GM19372 (cell line): ENCODE measurements around the gene B3GALT5.

ENCODE experiments used
- ATAC-seq: cut with Tn5 transposase; IDR thresholded peaks from one replicate; pipeline ENCODE4 v1.9.1; 2021; ENCODE audit warnings: mild to moderate bottlenecking, low read depth, moderate library complexity; ENCODE audit not compliant: unreplicated experiment

B3GALT5 gene

DNA sequence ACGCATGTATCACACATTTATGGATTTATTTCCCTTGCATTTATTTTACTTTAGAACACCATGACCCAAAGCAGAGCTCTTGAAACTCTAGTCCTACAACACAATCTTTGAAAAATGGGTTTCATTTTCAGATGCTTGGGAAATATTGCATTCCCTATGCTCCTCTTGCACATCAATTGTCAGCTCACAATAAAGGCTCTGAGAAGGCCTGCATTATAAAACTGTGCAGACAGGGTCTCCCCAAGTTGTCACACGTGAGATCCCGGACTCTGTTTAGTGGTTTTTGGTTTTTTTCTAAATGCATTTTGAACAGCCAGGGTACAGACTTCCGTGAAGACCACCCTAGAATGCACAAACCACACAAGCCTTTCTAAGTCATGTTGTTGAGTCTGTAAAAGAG, 9.9 kb upstream of the B3GALT5 start:
- ATAC-seq: no peak

DNA sequence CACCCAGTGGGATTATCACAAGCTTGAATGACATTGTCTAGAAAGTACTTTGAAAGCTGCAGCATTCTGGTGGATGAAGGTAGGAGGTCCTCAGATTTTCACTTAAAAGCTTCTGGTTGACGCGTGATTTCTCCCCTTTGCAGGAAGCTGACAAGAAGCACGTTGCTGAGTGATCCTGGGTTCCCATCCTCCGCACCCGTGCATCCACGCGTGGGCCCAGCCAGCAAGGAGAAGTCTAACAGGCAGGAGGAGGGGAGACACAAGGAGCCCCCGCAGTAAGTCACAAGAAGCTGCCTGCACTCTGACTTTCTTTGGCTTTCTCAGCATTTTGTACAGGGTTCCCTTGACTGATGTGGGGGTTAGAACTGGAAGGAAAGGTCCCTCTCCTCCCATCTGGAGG, 7.8 kb upstream of the B3GALT5 start:
- no peak for ATAC-seq

DNA sequence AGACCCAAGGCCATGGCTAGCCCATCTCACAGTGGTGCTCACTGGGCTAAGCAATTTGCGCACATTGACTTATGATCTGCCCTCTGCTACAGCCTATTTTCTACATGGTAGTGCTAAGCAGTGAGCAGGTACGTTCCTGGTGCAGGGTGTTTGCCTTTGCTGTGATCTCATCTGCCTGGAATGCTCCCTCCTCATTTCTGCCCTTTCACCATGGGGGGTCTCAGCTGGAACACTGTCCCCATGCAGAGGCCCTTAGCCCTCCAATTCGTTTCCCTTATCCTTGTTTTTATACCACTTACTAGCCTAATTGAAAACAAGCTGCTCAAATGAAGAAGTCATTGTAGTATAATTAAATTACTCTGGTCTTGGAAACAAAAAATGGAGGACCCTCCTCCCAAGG, 2.0 kb upstream of the B3GALT5 start:
- ATAC-seq: no peak

DNA sequence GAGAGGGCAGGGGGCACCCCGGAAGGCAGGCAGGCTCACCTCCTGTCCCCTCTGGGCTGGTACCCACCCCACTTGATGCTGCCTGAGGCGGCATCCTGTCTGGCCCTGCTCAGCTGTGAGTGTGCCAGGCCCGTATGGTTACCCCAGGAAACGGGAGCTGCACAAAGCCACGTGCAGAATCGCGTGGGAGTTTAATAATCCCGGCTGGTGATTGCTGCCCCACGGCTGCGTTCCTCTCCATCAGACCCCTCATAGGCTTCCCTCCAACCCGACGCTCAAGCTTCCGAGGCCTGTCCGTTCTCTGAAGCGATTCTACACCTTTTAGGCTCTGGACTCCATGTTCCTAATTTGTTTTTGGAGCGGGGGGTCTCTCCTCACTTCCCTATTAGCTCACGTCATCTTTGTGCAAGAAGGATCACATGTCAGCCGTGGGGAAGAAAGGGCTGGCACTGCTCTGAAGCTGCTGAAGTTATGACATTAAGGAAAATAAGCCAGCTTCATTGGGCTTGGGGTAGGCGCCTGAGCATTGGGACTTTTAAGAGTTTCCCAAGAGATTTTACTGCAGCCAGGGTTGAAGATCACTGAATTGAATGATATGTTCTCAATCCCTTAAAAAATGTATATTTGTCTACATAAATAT, 1.1 kb upstream of the B3GALT5 start:
- ATAC-seq: no peak

DNA sequence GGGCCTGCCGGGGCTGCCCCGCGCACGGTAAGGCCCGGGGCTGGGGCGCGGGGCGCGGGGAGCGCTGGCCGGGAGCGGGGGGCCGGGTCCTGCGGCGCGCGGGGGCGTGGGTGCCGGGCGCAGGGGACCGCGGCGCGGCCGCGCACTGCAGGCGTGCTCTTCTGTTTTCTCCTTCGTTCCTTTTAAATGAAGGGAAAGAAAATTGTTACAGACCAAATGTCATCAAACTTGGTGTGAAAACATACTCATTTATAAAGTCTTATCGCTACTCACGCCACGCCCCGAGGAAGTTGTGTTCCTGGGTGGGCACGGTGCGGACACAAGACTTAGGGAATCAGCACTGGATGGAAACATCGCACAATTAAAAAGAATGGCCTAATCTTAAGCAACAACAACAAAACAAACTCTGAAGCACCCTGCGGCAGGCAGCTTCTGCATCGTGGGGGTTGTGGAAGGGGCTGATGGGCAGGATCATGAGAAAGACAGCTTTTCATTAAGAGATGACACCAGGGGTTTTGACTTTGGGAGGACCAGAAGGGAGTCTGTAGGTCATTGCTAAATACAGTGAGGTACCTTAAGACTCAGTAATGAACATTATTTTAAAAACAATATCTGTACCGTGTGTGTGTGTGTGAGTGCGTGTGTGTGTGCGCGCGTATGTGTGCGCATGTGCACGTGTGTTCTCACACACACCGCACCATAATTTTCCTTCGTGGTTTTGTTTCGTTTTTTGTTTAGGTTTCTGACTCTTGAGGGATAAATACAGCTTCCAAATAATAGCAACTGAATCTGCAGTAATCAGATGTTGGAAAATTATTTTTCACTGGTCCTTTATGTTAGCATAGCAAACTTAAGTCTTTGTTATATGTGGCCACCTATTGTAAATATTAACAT, 548 bp downstream of the B3GALT5 start:
- no peak for ATAC-seq

DNA sequence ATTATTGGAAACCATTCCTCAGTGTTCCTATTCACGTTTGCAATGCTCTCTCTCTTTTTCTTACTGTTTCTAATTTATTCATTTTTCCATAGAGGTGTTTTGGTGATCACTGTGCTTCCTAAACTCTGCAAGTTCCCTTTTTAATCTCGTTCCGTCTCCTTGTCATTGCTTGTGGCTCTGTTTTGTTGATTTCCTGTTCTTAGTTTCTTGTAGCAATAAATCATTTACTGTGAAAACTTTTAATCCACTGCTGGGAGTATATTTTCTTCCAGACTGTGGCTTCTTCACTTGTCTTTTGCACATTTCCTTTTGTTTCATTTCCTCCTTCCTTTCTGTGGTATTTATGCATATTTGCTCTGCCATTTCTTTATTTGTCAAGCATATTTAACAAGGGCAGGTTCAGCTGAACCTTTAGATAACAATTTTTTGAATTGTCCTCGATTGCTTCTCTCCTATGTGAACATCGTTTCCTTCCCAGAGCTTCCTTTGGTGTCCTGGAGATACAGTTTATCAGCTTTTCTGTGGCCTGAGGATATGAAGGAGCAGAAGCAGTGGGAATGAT, 3.6 kb downstream of the B3GALT5 start:
- ATAC-seq: no peak

DNA sequence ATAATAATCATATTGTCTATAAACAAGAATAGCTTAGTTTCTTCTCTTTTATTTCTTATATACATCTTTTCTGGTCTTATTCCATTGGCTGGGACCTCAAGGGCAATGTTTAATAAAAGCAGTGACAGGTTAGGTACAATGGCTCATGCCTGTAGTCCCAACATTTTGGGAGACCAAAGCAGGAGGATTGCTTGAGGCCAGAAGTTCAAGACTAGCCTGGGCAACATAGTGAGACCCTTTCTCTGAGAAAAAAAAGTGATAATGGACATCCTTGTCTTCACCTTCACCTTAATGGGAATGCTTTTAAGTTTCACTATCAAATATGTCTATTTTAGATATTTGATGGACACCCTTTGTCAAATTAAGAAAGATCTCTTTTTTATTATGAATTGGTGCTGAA, 8.1 kb downstream of the B3GALT5 start:
- no peak for ATAC-seq

DNA sequence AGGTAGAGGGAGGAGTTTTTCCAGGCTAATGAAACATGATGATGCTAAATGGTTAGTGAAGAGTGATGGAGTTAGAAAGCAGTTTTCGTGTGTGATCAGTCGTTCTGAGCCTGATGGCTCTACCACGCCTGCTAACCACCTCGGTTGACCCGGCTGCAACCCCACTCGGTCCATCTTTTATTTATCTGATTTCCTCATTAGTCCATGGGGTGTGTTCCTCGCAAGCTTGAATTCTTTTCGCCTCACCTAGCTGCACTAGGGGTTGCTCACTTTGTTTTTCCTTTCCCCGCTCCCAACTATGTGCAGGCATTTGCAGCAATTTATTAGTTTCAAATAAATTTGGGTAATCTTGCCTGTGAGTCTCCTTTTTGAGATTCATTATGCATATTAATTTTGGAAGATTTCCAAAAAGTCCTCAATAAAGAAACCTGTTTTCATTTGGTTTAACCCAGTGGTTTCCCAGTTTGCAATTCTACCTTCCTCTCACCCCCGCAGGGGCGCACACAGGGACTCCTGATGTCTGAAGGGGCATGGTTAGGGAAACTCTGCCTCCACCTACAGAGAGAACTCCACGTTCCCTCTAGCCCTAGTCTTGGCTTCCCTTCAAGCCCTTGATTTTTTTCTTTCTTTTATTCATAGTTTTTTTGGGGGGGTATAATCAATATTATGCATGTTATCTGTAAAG, 12.6 kb downstream of the B3GALT5 start:
- ATAC-seq: no peak

DNA sequence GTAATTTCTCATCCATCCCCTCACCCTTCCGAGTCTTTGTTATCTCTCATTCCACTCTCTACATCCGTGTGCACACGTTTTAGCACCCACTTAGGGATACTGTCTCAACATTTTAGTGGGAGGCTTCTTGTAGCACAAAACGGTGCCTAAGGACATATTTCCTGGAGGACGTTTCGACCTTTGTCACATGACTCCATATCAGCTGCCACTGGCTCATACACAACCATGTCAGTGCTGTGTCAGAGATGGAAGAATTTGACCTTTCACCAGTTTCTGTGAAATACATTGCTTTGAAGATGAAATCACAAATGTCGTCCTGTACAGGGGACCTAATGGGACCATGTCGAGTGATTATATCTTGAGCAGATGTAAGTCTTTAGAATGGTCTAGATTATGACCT, 15.6 kb downstream of the B3GALT5 start:
- ATAC-seq: no peak

DNA sequence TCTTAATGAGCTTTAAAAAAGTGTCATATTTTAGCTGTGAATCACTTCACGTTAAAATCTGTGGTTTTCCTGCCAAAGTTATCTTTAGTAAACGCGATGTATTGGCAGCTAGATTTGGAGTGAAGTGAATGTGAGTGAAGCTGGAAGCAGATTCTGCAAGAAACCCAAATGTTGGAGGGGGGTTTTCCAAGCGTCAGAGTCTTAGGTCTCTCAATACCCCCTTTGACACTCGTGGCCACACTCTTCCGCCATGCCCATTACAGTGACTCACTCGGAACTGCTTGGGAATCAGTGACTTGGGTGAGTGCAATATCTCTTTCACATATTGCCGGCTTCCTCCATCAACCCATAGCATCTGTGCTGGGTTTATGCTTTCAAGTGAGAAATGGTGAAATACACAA, 17.5 kb downstream of the B3GALT5 start:
- ATAC-seq: no peak

DNA sequence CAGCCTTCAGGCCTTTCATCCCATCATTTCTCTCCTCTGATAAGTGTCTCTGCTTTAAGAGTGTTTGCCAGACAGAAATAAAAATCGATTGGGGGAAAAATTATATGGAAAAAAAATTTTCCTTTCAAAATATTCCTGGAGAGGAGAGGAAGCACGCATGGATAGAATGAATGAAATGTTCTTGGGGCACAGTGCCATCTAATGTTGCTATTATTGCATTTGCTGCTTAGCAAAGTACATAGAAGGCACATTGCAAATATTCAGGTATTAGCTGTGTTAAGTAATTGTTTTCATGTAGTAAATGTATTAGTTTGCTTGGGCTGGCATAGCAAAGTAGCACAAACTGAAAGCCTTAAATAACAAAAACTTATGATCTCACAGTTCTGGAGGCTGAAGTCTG, 18.1 kb downstream of the B3GALT5 start:
- no peak for ATAC-seq

DNA sequence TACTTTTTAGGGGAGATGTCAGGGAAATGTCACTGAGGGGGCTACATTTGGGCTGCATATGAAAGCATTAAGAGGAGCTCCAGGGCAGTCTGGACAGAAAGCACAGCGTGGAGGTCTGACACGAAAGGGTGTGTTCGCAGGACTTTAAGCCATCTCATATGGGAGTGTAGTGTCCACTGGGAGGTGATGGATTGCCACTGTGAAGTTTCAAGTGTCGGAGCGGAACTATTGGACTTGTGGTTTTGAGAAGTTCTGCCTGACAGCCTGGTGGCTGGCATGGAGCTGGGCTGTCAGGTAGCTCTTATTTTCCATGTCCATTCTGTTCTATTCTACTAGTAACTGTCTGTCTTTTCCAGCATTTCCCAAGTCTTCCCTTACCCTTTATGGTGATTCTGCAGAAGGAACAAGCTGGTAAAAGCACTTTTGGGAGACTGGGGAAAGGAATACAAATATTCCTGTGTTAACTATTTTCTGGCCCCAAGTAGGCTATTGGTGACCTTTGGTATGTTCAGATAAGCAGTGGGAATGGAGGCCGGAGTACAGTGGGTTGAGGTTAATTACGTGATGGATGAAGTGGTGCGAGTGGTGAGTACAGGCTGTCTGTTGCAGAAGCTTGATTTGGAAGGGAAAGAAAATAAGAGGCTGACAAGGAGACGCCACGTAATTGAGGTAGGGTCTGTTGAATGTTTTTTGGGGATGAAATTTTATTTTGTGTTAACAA, 19.3 kb downstream of the B3GALT5 start:
- ATAC-seq: no peak

DNA sequence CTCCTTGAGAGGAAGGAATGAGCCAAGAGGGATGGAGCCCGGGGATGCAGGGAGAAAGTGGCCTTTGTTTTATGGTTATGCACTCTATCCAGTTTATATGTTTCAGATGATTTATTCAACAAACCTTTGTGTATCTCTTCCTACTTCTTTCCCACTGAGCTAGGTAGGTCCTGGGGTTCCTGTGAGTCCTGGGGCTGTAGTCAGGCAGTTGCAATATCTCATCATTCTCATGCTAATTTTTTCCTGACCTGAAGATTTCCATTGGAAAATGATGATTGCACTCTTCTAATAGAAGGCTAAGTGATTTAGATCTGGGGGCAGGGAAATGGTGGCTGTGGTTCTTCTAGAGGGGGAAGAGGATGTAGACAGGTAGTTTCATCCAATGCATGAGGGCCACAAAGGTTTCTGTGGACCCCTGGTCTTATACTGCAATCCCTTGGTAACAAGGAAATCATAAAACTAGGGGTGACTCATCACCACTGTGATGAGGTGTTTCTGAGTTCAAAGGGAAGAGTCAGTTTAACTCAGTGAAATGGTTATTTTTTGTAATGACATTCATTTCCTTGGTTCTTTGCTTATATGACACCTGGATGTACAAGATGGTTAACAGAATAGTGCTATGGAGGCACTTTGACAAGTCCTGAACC, 20.2 kb downstream of the B3GALT5 start:
- ATAC-seq: no peak

DNA sequence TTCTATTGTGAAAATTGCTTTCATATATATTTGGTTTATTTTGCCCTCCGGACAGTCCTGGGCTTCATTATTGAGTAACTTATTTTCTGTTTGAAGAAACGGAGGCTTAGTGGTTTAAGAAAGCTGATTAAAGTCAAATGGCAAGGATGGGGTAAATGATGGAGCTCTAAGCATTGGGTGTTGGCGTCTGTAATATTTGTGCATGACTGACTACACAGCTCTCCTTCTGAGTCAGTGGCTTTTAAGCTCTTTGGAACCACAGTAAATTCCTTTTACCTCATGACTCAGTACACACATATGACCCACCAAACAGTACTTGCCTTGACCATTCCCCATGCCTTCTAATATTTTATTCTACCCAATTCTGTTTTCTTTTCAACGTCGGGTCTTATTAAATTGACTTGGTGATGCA, 21.0 kb downstream of the B3GALT5 start:
- no peak for ATAC-seq

DNA sequence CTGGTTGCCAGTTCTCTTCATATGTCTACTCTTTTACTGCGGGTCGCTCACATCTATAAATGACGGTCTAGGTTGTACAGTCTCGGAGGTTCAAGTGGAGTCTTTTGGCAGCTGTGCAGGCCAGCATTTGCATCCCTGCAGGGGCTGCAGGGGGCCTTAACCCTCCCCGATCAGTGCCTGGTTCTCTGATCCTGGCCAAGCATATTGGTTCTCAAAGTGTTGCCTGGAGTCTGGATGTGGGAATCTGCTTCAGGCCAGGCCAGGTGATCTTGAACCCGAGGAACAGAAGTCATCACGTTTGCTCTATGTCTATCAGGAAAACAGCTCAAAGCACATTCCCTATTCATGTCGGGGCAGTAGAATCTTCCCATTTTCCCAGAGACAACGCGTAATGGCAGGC, 21.8 kb downstream of the B3GALT5 start:
- ATAC-seq: no peak

DNA sequence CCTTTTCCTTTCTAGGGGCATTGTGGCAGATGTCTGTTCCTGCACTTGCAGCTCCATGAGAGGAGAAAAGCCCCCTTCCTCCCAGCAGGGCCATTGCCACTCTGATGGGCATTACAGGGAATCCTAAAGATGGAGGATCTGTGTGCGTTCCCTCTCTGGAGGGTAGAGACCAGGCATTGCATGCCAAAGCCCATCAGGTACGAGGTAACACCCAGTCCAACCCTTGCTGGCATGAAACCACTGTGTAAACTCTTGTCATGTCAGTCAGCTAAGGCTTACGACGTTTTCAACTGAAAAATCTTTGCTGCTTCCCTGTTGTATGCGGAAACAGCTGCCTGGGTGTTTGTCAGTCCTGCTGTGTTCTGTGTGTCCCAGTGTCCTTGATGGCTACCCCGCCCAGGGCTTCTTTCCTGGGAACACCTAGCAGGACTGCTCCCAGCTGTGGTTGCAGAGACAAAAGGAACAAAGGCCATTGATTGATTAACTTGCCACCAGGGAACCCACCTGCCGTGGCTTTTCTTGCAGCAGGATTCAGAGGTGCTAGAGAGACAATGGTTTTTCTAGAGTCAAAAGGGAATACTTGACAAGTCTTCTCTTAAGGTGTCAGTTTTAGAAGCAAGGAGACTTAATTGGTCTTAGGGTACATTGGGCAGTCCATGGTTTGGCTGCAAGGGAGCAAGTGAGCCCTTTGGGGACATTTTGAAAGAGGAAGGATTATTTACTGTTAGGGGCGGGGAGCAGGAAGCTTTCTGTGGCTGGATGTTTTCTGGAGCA, 24.6 kb downstream of the B3GALT5 start:
- ATAC-seq: no peak

DNA sequence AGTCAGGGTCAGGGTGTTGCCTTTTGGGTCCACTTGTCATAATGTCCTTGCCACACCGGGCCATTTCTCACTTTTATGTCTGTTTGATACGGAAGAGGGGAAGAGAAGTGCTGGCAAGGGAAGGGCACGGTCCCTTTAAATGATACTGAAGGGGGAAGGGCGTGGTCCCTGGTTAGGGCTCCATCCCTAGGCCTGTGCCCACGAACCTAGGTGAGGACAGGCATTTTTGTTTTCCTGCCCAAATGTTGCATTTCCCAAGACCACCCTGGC, 25.2 kb downstream of the B3GALT5 start:
- no peak for ATAC-seq

DNA sequence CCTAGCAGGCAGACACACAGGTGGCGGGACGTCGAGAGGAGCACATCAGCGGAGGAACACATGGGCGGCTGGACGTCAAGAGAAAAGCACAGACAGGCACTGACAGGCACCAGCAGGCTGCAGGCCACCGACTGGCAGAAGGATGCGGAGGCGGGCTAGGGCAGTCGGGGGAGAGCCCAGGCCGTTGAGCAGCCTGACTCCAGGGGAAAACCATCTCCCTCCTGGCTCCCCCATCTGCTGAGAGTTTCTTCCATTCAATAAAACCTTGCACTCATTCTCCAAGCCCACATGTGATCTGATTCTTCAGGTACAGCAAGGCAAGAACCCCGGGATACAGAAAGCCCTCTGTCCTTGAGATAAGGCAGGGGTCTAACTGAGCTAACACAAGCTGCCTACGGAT, 25.5 kb downstream of the B3GALT5 start:
- ATAC-seq: no peak

DNA sequence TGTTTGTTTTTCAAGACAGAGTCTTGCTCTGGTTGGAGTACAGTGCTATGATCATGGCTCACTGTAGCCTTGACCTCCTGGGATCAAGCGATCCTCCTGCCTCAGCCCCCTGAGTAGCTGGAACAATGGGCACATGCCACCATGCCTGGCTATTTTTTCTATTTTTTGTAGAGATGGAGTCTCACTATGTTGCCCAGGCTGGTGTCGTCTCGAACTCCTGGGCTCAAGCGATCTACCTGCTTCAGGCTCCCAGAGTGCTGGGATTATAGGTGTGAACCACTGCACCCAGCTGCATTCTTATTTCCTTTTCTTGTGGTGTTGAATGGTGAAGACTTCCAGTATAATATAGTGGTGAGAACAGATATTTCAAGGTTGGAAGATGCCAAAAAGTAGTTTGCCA, 28.0 kb downstream of the B3GALT5 start:
- ATAC-seq: no peak
